SKM-1 (cell line): Measurements from ENCODE around the gene ZDHHC3.
"Not testable (repeated sequence)": the region's sequence is repeated elsewhere in the genome, so short reads cannot be mapped to it uniquely, and the experiment has no call there.

ENCODE experiments used
- DNase-seq: peaks from one replicate; lab custom pipeline; 2025; ENCODE audit not compliant: unreplicated experiment; lab: John Stamatoyannopoulos, UW

Gene ZDHHC3

DNA sequence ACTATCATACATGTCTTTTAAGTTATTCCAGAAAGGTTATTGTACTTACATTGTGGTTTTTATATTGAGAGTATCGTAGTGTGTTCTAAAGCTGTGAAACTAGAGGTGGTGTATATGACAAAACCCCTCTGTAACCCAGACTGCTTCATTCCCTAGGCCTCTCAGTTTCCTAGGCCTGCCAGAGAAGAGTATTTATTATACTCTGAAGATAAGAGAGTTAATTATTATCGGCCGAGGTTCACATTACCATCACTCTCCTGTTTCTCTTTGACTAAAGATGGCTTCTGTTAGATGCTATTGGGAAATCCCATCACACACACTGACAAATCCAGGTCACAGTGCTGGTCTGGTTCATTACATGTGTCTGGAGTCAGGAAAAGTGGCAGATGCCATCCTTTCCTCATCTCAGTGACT lies 20.6 kb upstream of the ZDHHC3 start:
- no peak for DNase-seq

- no peak for DNase-seq
Measured at GRCh38 chr3:44995142-44995770, 19.3 kb upstream of the ZDHHC3 start.

DNA sequence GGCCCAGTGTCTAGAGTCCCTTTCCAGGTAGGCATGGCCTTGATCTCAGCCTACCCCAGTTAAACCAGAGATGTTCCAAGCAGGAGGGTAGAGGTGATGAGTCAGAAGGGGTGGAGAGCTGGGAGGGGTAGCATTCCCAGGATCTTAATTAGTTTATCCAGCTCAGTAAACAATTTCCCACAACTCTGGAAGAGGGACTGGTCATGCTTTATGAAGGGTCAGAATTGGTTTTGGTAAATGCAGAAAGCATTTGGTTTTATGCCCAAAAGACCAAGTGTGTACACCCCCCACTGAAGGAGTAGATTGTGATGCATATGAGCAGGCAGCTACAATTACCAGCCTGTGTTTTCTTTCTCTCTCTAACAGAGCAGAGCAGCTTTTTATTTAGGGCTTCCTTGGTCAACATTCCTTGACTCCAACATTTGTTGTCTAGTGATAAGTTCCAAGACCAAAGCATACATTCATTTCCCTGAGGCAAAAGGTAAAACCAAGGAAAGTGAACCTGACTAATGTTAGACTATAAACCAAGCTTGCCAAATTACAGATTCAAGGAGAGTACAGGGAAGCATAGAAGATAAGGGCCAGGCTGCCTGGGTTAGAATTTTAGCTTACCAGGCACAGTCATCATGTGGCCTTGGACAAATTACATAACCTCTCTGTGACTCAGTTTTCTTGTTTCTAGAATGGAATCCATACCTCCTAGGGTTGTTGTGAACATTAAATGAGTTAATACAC lies 17.7 kb upstream of the ZDHHC3 start:
- no peak for DNase-seq

DNA sequence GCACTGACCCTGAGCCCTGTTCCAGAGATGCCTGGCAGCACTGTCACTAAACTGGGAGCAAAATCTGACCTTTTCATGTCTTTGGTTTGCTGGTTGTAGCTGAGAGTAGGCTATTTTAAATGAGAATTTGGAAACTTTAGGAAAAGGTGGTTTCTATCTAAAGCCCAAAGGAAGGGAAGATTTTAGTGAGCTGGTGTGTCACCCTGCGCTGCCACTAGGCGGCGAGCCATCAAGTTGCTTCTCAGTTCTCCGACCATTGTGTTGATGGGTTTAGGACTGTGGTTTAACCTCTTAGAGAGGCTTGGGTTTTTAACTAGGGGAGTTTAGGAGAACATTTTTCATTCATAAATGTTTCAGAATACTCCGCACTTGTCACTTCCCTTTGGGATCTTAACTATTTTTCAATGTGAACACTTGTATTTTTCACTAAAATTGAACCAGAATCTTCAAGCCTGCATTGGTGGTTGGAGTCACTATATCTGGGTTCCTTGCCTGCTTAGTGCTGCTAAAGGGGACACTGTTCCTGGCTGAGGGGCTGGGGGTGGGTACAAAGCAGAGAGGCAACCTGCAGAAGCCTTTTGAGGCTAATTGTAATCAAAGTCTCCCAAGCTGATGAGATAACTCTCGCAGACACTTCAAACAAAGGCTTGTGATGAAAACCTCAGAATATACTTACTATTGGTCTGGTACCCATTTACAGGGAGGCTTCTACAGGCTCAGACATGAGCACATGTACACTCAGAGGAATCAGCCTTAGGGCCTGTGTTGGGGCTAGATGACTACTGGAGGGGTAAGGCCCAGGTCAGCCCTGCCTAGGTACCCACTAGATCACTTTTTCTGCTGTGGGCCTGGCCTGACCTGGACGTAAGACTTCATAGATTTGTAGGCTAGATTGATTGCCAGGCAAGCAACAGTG lies 16.8 kb upstream of the ZDHHC3 start:
- peak; percentile 34 for DNase-seq

DNA sequence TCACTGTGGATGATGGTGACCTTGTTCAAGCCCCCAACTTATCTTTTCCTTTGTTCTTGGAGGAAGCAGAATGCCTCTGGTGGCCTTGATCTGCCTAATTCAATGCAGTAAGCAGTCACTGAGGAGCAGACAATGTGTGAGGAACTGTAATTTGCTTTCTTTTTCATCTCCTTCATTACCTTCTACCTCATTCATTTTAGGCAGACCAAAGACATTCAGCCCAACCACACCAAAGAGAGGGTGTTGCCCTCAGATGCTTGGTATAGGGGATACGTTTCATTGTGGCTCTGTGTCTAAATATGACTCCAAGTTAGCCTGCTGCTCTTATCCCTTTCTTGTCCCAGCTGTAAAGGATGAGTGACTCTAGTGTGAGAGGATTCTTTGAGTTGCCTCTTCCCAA lies 15.4 kb upstream of the ZDHHC3 start:
- DNase-seq = no peak

GRCh38 chr3:44989636-44990373 lies 13.8 kb upstream of the ZDHHC3 start:
- no peak for DNase-seq

DNA sequence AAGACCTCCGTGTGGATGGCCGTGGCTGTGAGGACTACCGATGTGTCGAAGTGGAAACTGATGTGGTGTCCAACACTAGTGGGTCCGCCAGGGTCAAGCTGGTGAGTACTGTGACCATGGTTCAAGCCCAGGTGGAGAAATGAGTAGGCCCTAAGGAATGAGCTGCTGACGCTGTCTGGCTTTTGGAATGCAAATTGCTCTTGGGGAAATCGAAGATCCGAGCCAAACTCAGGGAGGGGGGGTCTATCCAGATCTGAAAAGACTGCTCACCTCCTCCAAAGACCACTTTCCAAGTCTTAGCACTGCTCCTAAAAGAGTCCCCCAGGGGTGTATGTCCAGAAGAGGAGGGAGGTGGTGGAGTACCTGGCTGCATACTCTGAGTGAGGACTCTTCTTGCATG lies 13.2 kb upstream of the ZDHHC3 start:
- no peak for DNase-seq

- DNase-seq = peak; percentile 14
Measured at GRCh38 chr3:44988073-44988472, 12.1 kb upstream of the ZDHHC3 start.

DNA sequence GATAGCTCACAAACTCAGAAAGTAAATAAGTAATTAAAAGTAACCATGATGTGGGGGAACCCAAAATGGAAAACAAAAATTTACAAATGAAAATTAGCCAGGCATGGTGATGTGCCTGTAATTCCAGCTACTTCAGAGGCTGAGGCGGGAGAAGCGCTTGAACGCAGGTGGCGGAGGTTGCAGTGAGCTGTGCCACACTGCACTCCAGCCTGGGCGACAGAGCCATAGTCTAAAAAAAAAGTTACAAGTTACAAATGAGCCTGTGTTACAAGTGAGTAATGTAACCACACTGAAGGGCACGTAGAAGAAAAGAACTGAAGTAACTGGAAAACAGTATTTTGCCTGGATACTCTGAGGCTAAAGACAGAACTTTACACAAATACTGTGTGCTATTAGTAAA lies 11.4 kb upstream of the ZDHHC3 start:
- DNase-seq = no peak

DNA sequence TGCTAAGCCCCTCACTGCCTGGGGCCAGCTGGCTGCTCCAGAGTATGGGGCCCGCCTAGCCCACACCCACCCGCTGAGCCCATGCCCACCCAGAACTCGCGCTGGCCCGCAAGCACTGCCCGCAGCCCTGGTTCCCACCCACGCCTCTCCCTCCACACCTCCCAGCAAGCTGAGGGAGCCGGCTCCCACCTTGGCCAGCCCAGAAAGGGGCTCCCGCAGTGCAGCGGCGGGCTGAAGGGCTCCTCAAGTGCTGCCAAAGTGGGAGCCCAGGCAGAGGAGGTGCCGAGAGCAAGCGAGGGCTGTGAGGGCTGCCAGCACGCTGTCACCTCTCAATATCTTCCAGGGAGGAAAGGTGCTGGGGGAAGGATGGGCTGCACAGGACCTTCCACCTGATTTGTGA lies 10.4 kb upstream of the ZDHHC3 start:
- not testable (repeated sequence) for DNase-seq

- DNase-seq = no peak
Measured at GRCh38 chr3:44984335-44984734, 8.4 kb upstream of the ZDHHC3 start.

DNA sequence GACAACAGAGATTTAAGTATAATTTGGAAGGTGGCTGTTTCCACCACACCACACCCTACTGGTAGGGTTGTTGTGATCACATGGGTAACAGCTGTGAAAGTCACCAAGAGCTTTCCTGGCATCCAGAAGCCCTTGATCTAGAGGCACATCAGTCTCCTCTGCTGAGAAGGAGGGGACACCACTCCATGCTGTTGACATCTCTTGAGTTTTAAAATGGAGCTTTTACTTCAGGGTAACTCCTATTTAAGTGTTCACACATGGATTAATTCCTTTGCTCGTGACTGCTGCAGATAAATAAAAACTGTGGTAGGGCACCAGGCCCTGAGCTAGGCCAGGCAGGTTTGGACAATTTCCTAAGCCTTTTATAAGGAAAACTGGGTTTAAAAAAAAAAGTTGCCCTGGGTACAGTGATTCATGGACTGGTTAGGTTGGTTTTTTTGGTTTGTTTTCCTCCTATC lies 7.5 kb upstream of the ZDHHC3 start:
- no peak for DNase-seq

GRCh38 chr3:44982817-44983216 lies 6.8 kb upstream of the ZDHHC3 start:
- no peak for DNase-seq

- DNase-seq = no peak
Measured at GRCh38 chr3:44981751-44982150, 5.8 kb upstream of the ZDHHC3 start.

DNA sequence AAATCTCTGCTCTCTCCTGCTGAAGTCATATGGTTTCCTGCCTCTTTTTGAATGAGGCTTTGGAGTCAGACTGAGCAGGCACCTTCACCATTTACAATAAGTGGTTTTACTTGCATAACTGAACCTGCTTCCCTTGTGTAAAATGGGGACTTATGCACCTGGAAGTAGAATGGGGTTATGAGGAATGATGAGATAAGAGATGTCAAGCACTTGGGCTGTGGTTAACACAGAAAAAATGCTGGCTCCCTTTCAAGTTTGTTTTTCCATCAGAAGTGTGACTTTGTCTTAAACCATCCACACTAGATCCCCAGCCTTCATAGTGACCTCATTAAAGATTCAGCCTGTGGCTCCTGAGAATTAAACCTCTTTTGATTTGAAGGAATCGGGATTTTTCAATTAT lies 5.2 kb upstream of the ZDHHC3 start:
- DNase-seq = no peak

DNA sequence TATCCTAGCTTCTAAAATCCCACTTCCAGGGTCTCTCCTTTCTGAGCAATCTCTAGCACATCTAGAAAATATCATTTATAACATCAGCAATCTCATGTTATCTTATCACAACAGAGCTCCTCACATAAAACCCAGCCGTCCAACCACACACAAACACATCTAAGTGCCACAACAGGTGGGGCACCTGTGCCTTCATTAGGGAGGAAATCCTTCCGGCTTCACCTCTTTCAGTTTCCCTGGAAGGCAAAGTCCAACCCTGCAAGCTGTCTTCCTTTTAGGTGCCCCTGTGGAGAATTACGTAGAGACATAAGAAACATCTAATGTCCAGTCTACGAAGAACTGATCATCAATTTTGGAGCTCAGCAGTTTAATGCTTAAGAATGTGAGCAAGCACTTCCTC lies 1.6 kb downstream of the ZDHHC3 start:
- no peak for DNase-seq

DNA sequence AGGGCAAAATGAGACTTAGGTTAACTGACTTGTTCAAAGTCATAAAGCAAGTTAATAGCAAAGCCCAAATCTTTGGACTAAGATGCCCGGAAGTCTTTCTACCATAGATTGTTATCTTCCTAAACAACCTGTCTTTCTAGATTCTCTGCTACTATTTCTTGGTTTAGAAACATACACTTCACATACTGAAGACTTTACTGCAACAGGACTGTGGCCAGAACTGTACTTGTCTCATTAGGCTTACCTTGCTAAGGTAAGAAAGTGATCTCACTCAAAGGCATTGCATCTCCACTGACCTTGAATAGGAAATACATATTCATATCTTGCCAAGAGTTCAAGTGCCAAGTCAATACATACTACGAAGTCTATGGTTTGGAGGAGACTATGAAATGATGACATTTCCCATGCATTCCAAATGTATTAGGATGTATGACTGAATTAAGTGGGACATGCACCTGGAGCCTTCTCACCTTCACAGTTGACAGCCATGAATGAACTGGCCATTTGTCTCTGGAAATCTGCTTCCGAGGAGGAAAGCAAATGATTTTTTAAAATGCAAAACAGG lies 5.0 kb downstream of the ZDHHC3 start:
- DNase-seq = no peak

DNA sequence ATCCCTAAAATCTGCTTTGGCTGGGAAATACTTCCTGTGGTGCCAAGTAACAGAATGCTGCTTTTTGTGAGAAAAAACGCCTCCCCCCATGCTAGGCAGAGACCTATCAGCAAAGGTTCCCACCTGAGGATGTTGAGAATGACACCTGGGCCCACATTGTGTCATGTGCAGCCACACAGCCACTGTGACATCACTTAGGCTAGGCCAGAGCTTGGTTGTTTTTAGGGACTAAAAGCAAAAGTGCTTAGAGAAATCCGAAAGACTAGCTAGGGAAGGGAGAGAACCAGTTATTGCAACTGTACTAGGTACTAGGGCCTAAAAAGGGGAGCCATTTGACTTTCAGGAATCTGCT lies 6.2 kb downstream of the ZDHHC3 start:
- no peak for DNase-seq

DNA sequence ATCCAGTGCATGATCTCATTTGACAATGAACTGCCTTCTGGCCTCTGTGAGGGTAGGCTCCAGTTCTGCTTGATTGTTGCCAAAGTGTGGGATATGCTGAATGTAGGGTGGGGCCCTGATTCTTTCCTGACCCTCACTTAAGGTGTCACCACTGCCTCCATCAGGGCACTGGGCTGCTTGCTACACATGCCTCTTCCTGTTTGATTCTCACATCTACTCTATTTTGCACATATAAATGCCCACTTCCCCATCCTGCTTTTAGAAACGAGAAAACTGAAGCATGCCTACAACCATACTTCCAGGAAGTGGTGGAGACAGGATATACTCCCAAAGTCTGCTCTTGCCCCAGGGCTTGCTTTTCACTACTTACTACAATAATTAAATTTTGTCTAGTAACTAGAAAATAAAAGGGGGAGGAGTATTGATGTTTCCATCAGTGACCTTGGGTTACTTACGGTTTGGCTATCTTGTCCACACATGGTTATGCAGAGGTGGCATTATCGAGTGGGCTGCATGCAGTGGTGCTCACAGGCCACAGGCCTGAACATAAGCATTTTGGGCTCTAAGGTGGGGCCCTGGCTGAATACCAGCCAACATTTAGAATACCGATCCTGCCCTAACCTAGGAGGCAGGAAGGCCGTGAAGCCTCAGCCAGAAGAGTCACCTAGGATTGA lies 6.7 kb downstream of the ZDHHC3 start:
- DNase-seq = peak; percentile 71

DNA sequence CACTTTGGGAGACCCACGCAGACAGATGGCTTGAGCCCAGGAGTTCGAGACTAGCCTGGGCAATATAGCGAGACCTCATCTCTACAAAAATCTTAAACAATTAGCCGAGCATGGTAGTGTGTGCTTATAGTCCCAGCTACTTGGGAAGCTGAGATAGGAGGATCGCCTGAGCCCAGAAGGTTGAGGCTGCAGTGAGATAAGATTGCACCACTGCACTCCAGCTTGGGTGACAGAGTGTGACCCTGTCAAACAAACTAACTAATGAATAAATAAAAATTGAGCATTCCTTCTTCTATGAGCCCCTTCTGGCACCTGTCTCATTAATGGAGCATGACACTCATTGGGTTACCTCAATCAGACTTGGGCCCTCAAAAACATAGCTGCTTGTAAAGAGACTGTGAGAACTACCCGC lies 7.5 kb downstream of the ZDHHC3 start:
- no peak for DNase-seq
